HG03460 (cell line): ENCODE results near the gene F2RL2.

ENCODE experiments used
- ATAC-seq: cut with Tn5 transposase; IDR thresholded peaks from one replicate; pipeline ENCODE4 v1.9.1; 2021; ENCODE audit not compliant: unreplicated experiment

Gene F2RL2

DNA sequence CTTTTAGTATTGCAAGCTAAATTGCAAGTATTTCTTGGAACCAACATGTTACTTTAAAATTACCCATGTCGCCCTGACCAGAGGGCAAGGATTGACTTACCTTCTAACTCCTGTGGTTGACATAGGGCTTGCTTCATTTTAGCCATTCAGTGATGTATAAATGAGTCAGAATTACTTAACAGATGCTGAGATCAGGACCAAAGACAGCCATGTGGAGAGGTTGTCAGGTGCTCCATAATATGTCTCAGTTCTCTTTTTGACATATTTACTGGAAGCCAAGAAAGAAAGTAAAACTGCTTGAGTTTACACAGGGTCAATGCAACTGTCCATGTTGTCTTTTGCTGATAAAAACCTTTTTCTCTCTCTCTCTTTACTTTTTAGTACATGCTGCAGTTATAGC, 33.2 kb downstream of the F2RL2 start:
- peak; percentile 92 for ATAC-seq

GRCh38 chr5:76586531-76586930, 36.7 kb downstream of the F2RL2 start:
- no peak for ATAC-seq

- ATAC-seq: no peak
These were observed 37.4 kb downstream of the F2RL2 start for GRCh38 chr5:76585783-76586217.

DNA sequence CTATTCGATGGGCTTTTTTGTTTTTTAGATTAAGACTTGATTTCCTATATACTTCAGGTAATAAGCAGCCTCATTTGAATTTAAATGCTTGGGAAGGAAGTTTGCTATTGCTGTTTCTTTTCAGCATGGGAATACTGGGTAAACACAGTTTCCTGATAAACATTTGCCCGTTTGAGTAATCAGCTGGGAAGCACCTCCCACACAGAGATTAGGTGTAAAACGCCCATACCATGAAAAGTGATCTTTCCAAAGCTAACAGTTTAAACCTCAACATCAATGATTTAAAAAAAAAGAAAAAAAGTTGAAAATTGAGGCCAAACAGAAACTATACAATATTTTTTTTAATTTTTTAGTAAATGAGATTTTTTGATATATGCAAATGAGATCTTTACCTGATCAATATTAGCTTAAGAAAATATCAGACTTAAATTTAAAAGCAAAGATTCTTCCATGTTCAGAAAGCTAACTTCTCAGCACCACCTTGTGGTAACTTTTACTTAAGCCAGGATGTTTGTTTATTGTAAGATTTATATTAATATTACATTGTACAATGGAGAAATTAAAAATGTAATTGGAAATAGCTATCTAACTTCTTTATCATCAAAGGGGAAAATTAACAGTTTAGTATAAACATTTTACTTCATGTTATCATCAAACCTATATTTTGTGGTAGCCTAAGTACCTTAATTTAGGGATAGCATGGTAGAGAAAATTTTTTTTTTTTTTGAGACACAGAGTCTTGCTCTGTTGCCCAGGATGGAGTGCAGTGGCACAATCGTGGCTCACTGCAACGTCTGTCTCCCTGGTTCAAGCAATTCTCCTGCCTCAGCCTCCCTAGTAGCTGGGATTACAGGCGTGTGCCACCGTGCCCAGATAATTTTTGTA, 39.8 kb downstream of the F2RL2 start:
- no peak for ATAC-seq

DNA sequence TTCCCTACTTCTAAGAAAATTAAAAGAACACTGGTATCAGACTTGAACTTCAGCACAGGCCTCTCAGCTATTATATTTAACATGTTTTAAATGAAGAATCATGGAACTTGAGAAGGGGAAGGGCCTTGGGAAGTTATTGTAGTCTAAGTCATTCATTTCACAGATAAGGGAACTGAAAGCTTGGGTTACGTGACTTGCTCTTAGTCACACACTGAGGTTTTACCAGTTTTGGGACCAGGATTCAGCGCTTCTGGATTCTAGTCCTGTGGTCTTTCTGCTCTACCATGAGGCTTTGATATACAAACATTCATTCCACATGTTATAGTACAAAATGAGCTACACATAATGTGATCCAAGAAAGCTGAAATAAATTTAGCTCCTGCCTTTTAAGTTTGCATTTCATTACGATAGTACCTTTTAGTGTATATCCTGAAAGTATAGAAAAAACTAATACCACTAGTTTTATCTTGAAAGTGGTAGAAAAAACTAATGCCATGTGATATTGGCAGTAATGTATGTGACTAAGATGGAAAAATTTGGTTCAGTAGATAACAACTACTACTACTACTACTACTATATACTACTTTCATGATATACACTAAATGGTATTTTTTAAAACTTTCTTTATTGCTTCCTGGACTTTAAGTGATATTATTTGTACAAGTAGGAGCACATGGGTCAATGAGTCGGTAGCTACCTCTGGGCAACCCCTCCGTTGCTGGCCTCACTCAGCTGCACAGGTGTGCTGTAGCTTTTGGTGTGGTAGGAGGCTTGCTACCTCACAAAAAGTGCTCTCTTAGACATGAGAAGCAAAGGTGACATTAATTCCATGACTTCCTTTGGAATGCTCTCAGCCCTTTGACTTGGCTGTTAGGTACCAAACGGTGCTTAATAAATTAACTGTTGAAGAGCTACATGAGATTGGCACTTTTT, 40.7 kb downstream of the F2RL2 start:
- ATAC-seq: peak; percentile 94

DNA sequence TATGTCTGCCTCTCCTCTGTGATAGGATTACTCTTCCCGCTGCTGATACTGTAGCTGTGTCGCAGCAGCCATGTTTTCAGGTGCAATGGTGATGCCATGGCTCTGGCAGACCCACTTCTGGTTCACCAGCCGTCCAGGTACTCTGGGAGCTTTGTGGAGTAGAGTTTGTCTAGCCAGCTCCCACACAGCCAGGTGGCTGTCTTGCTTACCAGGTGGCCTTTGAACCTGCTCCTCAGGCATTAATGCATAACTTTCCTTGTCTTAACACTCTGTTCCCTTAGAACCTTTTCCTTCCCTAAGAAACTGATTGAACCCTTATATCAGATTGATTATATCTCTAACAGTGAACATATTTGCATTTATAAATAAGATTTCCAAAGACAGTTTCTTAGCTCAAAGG, 42.2 kb downstream of the F2RL2 start:
- no peak for ATAC-seq

DNA sequence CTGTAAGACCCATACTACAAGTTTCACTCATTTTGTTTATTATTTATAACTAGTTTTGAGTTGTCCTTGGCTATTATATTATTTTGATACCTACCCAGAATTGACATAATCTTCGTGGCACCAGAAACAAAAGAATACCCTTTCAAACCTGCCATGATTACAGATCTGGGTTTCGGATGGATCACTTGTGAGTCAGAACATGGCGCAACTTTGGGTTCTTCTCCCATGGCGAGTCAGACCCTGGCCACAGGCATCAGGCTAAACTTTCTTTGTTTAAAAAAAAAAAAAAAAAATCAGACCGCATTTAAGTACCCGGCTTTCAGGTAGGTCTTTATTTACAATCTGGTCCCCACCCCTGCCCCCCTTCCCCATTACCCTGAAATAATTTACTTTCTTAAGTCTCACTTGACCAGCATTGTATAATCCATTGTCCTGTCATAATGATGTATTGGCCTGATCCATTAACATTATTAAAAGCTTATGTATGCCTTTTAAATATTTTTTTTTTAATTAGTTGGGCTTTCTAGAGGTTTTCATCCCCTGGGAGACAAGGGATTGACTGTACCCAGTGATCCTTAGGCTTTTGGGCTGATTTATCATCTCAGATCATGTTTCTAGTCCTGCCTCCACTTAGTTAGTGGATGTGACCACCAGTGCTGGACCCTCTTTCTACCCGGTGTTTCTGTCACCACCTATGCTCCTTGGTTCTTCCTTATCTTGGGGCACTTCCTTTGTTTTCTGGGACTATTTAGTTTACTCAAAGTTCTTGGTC, 43.9 kb downstream of the F2RL2 start:
- no peak for ATAC-seq

- ATAC-seq: no peak
These were observed 46.2 kb downstream of the F2RL2 start for GRCh38 chr5:76576996-76577395.

DNA sequence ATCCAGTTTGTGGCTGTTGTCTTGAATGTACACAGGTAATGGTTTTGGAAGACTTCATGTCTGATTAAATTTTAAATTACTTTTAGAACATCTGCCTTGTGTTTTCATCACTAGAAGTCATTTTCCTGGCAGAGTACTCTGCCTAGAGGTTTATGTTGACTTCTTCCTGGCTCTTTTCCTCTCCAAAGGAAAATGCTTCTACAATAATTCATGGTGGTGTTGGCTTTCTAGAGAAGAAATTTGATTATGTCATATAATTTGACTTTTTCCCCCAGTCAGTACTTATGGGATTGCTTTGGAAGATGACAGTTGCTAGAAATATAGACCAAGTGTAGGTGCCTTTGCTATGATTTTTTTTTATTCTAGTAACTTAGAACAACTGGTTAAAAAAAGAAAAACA, 46.8 kb downstream of the F2RL2 start:
- ATAC-seq: no peak

- no peak for ATAC-seq
These were observed 51.6 kb downstream of the F2RL2 start for GRCh38 chr5:76571559-76571958.

GRCh38 chr5:76570153-76570552, 53.0 kb downstream of the F2RL2 start:
- no peak for ATAC-seq
